ENCODE data around the gene KCNJ2.

The KCNJ2 gene

GRCh38 chr17:70206361-70207010, 37.2 kb downstream of the KCNJ2 start:
- DNase-seq = no peak

GRCh38 chr17:70207184-70207583, 37.9 kb downstream of the KCNJ2 start:
- DNase-seq = no peak

GRCh38 chr17:70208080-70208794, 38.9 kb downstream of the KCNJ2 start:
- DNase-seq = no peak

GRCh38 chr17:70208825-70209555, 39.7 kb downstream of the KCNJ2 start:
- DNase-seq = no peak

- no peak for DNase-seq
Observed at GRCh38 chr17:70215656-70216055, 46.3 kb downstream of the KCNJ2 start.

- no peak for DNase-seq
Observed at GRCh38 chr17:70217571-70217970, 48.2 kb downstream of the KCNJ2 start.

GRCh38 chr17:70225276-70225675, 55.9 kb downstream of the KCNJ2 start:
- no peak for DNase-seq

Measured in CD4-positive, alpha-beta T cell treated with Interleukin-12 subunit alpha and Interleukin-12 subunit beta, for 1 hour (primary cell).